Osteoblast (primary cell): ENCODE measurements around the gene GRAMD1B. TPM values are rescaled to one million over a fixed set of nuclear protein-coding genes. Genes with fewer than 3 reads are reported as not detected.

Experiments
- DNase-seq: peaks from one replicate; pipeline ENCODE4 v3.0.0; 2011; ENCODE audit warnings: low spot score, mixed read lengths; ENCODE audit not compliant: insufficient read length; ENCODE audit errors: missing footprints
- H2AFZ ChIP-seq: 2 replicates; pipeline ENCODE4 v1.6.0; 2011; ENCODE audit warnings: mild to moderate bottlenecking, low read length
- H3K27ac ChIP-seq: 2 replicates; pipeline ENCODE4 v1.5.1; 2011; ENCODE audit warnings: mild to moderate bottlenecking, low read depth, low read length, moderate library complexity
- H3K27me3 ChIP-seq: 2 replicates; pipeline ENCODE4 v1.6.0; 2012; ENCODE audit warnings: mild to moderate bottlenecking, control low read depth, inconsistent platforms, low read length, moderate library complexity; ENCODE audit not compliant: insufficient read depth
- H3K36me3 ChIP-seq: 2 replicates; pipeline ENCODE4 v1.5.1; 2011; ENCODE audit warnings: mild to moderate bottlenecking, low read length, control low read depth, moderate library complexity; ENCODE audit not compliant: insufficient read depth
- H3K4me1 ChIP-seq: 2 replicates; pipeline ENCODE4 v1.5.1; 2011; ENCODE audit warnings: mild to moderate bottlenecking, low read length, control low read depth, moderate library complexity; ENCODE audit not compliant: insufficient read depth
- H3K4me2 ChIP-seq: 2 replicates; pipeline ENCODE4 v1.6.0; 2011; ENCODE audit warnings: mild to moderate bottlenecking, low read length; ENCODE audit not compliant: insufficient read depth
- H3K4me3 ChIP-seq: fragments of 200-600 bp; sonication (generic); 3 replicates; pipeline ENCODE4 v1.5.1; 2012; ENCODE audit warnings: mild to moderate bottlenecking, low read length, inconsistent platforms; ENCODE audit not compliant: insufficient read depth
- H3K79me2 ChIP-seq: 2 replicates; pipeline ENCODE4 v1.6.0; 2012; ENCODE audit warnings: mild to moderate bottlenecking, low read length, control low read depth, inconsistent platforms; ENCODE audit not compliant: insufficient read depth
- H3K9me3 ChIP-seq: 2 replicates; pipeline ENCODE4 v1.5.1; 2011; ENCODE audit warnings: low read depth, low read length, control low read depth
- H4K20me1 ChIP-seq: 2 replicates; pipeline ENCODE4 v1.6.0; 2012; ENCODE audit warnings: mild to moderate bottlenecking, low read length, control low read depth; ENCODE audit not compliant: insufficient read depth
- CTCF ChIP-seq: IDR thresholded peaks from 2 replicates; pipeline ENCODE4 v1.5.1; 2011; ENCODE audit warnings: mild to moderate bottlenecking, low read depth, low read length, moderate library complexity; ENCODE audit errors: extremely low read depth
- total RNA-seq: library from RNA; depleted of rRNA; stranded (reverse); fragments of >200 nt; gene quantifications from 2 replicates; pipeline ENCODE4 v1.2.3, GENCODE V29; 2012

Gene GRAMD1B
- total RNA-seq, 1 donor = 15.2 TPM

DNA sequence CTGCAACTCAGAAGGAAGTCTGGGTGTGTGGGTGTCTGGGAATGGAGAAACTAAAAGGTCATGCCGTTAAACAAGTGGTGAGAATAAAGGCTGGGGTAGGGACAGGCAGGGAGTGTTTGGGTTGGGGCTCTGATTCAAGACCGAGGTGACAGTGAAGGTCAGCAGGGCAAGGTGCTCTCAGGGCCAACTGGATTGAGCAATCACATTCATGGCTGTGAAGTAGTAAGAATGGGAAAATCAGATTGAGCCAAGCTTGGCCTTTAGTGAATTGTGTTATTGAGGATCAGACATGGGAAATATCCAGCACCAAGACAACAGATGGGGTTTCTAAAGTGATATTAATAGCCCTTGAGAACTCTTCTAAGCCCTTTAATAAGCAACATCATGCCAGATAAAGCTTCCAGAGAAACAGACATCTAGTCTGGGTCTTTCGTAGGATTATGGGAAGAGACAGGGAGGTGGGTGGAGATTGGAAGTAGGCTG lies 200.1 kb downstream of the GRAMD1B start:
- peaks cover 4% of the 10 kb centered on the region for H3K36me3 ChIP-seq

GRCh38 chr11:123640029-123640428 lies 210.0 kb downstream of the GRAMD1B start:
- H3K4me3 ChIP-seq = no peak overlapping the region
- no peak overlapping the region for H2AFZ ChIP-seq

More for the DNA sequence above, 200.1 kb downstream of the GRAMD1B start:
- Histone ChIP-seq H2AFZ (no peak overlapping the region), H3K27ac (no peak overlapping the region), H3K79me2 (no peaks in the 10 kb centered on the region), H4K20me1 (no peaks in the 10 kb centered on the region), H3K4me2 (no peak overlapping the region), H3K9me3 (no peaks in the 10 kb centered on the region), H3K27me3 (peaks cover 14% of the 10 kb centered on the region), H3K4me3 (no peak overlapping the region), H3K4me1 (peaks cover 5% of the 10 kb centered on the region)
- no peak for DNase-seq
- no peak for TF ChIP-seq CTCF

DNA sequence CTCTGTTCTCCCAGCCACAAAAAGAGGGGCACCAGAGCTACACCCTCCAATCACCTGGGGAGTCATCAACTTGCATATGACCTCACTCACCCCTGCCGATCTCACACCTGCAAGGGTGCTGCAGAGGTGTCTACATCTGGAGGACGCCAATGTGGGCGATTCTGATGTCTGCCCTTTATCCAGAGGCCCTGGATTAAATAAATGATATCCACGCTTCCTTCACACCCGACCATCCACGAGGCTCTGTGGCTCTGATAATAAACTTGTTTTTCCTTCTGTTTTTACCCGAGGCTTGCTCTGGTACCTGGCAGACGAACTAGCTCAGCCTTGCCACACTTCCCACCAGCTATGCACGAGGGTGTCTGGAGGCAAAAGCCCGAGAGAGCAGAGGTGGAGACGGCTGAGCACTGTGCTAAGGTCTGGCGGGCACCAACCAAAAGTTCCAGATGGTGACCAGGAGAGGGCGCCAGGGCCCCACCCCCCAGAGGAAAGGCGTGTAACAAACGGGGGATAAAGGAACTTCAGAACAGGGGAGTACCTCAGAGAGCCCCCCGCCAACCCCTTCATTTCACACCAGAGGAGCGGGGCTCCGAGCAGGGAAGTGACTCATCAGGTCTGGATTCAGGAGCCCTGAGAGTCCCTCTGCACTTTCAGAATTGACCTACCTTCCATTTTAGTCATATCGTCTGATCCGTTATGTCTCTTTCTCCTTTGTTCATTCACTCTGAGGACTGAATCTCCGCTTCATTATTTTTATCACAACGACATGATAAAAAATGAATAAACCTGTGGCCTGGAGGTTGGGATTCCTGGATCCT lies 210.8 kb downstream of the GRAMD1B start:
- TF ChIP-seq CTCF = peak; percentile 79
- Histone ChIP-seq H2AFZ (no peak overlapping the region), H3K79me2 (no peaks in the 10 kb centered on the region), H3K4me2 (no peak overlapping the region), H4K20me1 (no peaks in the 10 kb centered on the region), H3K27me3 (peaks cover 8% of the 10 kb centered on the region), H3K9me3 (no peaks in the 10 kb centered on the region), H3K4me1 (no peaks in the 10 kb centered on the region), H3K4me3 (no peak overlapping the region), H3K27ac (no peak overlapping the region), H3K36me3 (no peaks in the 10 kb centered on the region)
- no peak for DNase-seq

More at GRCh38 chr11:123640029-123640428, 210.0 kb downstream of the GRAMD1B start:
- TF ChIP-seq CTCF = no peak
- Histone ChIP-seq H3K27ac (no peak overlapping the region), H4K20me1 (no peaks in the 10 kb centered on the region), H3K36me3 (no peaks in the 10 kb centered on the region), H3K27me3 (peaks cover 10% of the 10 kb centered on the region), H3K4me1 (no peaks in the 10 kb centered on the region), H3K9me3 (no peaks in the 10 kb centered on the region), H3K79me2 (no peaks in the 10 kb centered on the region), H3K4me2 (no peak overlapping the region)
- DNase-seq = no peak

DNA sequence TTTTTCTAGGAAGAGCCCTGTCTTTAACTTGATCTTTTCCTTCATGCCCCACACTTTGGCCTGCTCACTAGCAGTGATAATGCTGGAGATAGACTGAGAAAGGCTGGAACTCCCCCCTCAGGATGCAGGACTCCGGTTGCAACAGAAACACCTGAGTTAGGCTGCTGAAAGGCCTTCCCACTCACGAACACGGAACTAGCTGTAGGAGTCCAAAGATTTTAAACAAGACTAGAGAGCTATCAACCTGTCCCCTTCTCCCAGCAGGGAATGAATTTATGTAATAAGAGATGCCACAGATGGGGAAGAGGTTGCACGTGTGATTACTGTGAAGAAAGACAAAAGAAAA lies 211.4 kb downstream of the GRAMD1B start:
- DNase-seq = no peak
- no peaks in the 10 kb centered on the region for H4K20me1 ChIP-seq
- H3K27ac ChIP-seq = no peak overlapping the region
- TF ChIP-seq CTCF = no peak
- H3K4me2 ChIP-seq = no peak overlapping the region
- H3K9me3 ChIP-seq = no peaks in the 10 kb centered on the region
- H3K79me2 ChIP-seq = no peaks in the 10 kb centered on the region
- H3K27me3 ChIP-seq = peaks cover 9% of the 10 kb centered on the region
- no peak overlapping the region for H3K4me3 ChIP-seq
- no peak overlapping the region for H2AFZ ChIP-seq
- H3K4me1 ChIP-seq = no peaks in the 10 kb centered on the region
- no peaks in the 10 kb centered on the region for H3K36me3 ChIP-seq
